CD4-positive, alpha-beta T cell treated with Interleukin-17A for 4 hours (primary cell): ENCODE results near the gene ZDHHC7.

Experiments
- DNase-seq: peaks from one replicate; pipeline ENCODE4 v3.0.0-alpha.2; 2020; ENCODE audit warnings: mixed read lengths

Gene ZDHHC7

GRCh38 chr16:84990782-84991181 is 20.6 kb downstream of the ZDHHC7 start:
- no peak for DNase-seq

GRCh38 chr16:84989749-84990620 is 21.4 kb downstream of the ZDHHC7 start:
- no peak for DNase-seq

DNA sequence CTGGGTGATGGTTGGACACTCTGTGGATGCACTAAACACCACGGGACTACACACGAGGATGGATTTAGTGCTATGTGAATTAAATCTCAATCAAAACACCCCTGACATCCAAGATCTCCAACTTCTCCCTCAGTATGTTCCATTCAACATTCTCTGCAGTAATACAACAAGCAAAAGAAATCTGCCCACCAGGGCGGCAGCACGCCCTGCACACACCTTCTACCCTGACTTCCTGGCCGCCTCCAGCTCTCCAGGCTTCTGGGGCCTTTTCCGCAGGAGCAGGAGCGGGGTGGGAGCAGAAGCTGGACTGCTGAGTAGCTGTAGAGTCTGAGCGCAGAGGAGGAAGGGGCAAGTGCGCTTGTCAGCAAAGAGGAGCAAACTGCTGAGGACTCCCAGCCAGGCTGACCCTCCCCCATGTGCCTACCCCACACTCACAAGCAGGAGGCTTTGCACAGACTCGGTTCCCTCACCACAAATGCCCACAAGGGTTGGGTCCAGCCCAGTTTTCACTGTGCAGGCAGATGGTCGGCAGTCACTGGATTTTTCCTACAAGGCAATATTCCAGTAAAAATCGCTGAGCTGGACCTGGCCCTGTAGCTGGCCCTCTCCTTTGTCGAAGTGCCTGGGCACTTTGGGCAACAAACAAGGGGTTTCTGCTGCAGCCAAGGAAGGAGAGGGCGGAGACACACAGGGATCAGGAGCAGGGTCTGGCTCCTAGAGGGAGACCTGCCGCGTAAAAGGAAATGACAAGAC is 22.8 kb downstream of the ZDHHC7 start:
- no peak for DNase-seq

- DNase-seq = no peak
Measured at GRCh38 chr16:84986879-84987278, 24.5 kb downstream of the ZDHHC7 start.

DNA sequence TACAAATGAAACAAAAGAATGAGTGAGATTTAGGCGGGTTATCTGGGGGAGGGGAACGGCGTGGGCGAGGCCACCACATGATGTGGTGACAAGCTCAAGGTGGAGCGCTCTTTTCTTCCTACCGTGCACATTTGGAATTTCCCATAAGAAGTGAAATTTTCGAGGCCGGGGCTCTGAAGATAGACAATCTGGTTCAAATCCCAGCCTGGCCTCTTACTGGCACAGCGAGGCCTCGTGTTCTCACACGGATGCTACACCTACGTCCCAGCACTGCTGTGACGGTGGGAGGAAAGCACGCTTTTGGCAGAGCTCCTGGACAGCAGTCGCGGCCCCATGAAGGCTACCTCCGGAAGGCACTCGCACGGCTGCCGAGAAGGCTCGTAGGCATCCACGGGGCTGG is 25.2 kb downstream of the ZDHHC7 start:
- DNase-seq = no peak

- DNase-seq = no peak
Measured at GRCh38 chr16:84985079-84986065, 26.0 kb downstream of the ZDHHC7 start.

GRCh38 chr16:84982434-84982833 is 28.9 kb downstream of the ZDHHC7 start:
- DNase-seq = peak; percentile 28

DNA sequence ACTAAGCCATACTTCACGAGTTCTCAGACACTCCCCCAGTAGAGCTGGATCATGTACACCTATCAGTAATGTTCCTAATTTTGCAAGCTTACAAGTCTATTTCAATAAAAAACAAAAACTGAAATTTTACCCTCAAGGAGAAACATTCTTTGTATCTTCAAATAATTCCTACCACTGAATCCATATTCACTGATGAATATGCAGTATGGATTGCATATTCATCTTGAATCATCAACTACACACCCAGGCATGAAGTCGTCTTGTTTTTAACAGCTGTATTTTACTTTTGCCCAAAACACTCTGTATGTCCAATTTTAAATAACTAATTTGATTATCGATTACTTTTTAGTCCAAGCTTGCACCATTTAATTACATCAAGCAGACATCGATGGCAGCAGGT is 31.8 kb downstream of the ZDHHC7 start:
- DNase-seq = no peak

GRCh38 chr16:84976644-84977400 is 34.5 kb downstream of the ZDHHC7 start:
- DNase-seq = no peak

GRCh38 chr16:84975522-84975921 is 35.8 kb downstream of the ZDHHC7 start:
- no peak for DNase-seq

DNA sequence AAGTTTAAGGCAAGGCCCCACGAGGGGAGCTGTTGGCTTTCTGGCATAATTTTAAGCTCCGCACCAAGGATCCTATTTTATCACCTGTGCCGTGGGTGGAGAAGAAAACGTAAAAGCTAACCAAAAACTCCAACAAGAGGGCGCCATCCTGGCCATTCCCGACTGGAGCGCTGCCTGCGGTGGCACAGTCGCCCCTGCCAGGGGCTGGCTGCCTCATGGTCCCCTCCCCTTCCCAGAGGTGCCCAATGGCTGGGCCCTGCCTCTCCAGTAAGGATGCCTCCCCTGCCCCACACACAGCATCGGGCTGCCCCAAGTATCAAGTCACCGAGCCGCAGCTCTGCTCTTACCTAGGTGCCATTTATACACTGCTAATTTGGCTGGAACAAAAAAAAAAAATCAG is 36.3 kb downstream of the ZDHHC7 start:
- DNase-seq = no peak

GRCh38 chr16:84973776-84974523 is 37.4 kb downstream of the ZDHHC7 start:
- no peak for DNase-seq

DNA sequence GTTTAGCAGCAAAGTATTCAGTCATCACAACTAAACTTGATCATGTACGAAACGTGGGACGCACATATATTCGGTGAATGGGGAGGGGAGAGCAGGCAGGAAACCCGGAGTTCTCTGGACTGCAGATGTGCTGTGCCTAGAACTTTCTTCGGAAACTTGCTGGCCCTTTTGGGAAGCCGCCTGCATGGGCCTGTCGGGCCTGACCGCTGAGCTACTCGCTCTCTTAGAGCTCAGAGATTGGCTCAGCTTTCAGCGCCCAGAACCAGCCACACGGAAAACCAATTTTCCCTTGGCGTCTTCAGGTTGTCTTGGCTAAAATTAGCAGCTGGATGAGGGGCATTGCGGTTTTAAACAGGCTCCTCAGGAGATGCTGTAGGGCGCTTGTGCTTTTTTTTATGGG is 38.1 kb downstream of the ZDHHC7 start:
- DNase-seq = no peak

DNA sequence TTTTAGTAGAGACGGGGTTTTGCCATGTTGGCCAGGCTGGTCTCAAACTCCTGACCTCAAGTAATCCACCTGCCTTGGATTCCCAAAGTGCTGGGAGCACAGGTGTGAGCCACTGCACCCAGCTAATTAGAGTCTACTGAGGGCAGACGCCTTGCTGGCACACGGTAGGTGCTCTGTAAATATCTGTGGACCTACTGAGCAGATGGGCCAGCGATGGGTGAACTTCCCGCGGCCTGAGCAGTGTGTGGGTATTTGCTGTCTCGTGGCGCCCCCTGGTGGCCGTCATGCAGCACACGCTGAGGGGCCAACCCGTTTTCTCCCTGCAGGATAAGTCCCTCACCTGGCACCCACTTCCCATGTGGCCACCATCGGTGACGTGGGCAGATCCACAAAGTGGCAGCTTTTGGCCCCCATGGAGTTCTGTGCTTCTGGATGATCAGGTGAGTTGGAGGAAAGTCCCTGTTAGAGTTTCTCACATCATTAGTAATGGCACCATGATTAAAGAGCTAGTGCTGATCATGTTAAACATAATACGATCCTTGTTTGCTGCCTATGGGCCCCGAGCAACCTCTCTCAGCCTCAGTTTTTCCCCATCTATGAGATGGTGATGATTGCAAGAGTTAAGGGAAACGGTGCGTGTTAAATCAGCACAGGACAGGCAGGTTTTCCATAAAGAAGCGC is 40.7 kb downstream of the ZDHHC7 start:
- DNase-seq = peak; percentile 90

- no peak for DNase-seq
Measured at GRCh38 chr16:84967828-84968227, 43.5 kb downstream of the ZDHHC7 start.

GRCh38 chr16:84965428-84966415 is 45.6 kb downstream of the ZDHHC7 start:
- no peak for DNase-seq

GRCh38 chr16:84964386-84965128 is 46.8 kb downstream of the ZDHHC7 start:
- no peak for DNase-seq

GRCh38 chr16:84963066-84963465 is 48.3 kb downstream of the ZDHHC7 start:
- DNase-seq = no peak

DNA sequence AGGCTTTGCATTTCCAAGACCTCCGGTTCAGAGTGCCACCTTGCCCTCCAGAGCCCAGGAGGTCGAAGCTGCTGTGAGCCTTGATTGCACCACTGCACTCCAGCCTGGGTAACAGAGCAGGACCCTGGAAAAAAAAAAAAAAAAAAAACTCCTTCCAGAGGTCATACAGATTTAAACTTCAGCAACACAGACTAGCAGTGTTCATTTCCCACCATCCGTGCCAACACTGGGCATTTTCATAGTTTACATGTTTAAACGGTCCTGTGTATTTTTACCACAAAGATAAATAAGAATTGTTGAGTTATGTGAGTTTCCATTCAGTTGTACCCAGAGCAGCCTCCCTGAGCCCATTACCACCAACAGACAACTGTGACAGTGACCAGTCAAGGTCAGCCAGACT is 50.4 kb downstream of the ZDHHC7 start:
- no peak for DNase-seq
